GM12892 (cell line): ENCODE data around the gene CTDP1.

Experiments
- DNase-seq: peaks from one replicate; pipeline ENCODE4 v3.0.0; 2011; ENCODE audit not compliant: insufficient read length
- FAIRE-seq: peaks from 2 replicates; lab custom pipeline; 2011; peaks lifted over from hg19 to GRCh38; lab: Jason Lieb, UNC
- POLR2A ChIP-seq: IDR thresholded peaks from 2 replicates; pipeline ENCODE4 v1.6.1; 2011; ENCODE audit warnings: low read depth, low read length, control low read depth
- POLR2AphosphoS5 ChIP-seq: IDR thresholded peaks from 2 replicates; pipeline ENCODE4 v1.6.1; 2011; ENCODE audit warnings: low read depth, low read length, control low read depth
- TAF1 ChIP-seq: IDR thresholded peaks from 2 replicates; pipeline ENCODE4 v1.6.1; 2011; ENCODE audit warnings: low read depth, mild to moderate bottlenecking, control low read depth, low read length, borderline replicate concordance

CTDP1 gene

DNA sequence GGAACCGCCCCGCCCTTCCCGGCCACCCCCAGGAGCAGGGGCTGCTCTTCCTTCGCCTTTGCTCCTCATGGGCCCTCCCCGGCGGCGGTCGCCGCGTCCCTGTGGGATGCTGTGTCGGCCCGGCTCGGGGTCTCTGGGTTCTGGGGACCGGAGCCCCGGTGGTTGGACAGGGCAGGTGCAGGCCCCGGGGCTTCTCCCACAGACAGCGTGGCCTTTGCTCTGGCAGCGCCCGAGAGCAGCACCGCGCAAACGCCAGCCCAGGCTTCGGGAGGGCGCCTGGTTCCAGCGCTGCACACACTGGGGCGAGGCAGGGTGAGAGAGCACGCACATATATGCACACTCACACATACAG is 109.1 kb downstream of the CTDP1 start:
- DNase-seq (no peak), FAIRE-seq (no peak)
- TF ChIP-seq POLR2A (no peak), TAF1 (no peak), POLR2AphosphoS5 (no peak)

DNA sequence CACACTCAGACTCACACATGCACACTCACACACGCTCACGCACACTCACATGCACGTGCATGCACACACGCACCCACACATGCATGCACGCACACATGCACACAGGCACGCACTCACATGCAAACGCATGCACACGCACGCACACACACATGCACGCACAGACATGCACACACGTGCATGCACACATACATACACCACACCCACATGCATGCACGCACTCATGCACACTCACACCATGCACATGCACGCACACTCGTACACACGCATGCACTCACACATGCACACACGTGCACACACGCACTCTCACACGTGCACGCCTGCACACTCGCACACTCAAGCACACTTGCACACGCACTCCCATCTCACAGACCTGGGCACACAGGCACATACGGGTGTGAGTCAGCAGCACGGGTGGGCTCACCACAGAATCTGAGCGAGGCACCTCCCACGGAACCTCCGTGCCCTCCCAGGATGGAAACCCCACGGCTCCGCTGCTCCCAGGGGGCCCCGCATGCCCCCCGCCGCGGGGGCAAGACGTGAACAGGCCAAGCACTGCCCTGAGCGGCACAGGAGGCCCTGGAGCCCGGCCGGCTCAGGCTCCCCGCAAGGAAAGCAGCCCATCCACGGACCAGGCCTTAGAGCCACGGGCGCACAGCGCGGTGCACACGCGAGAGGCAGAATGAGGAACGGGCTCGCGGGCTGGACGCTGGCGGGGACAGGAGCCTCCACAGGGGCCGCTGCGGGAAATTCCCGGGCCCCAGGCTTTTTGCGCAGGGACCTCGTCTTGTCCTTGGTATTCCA is 109.7 kb downstream of the CTDP1 start:
- no peak for TF ChIP-seq POLR2A
- TF ChIP-seq TAF1 = no peak
- TF ChIP-seq POLR2AphosphoS5 = no peak
- no peak for FAIRE-seq
- DNase-seq = no peak

DNA sequence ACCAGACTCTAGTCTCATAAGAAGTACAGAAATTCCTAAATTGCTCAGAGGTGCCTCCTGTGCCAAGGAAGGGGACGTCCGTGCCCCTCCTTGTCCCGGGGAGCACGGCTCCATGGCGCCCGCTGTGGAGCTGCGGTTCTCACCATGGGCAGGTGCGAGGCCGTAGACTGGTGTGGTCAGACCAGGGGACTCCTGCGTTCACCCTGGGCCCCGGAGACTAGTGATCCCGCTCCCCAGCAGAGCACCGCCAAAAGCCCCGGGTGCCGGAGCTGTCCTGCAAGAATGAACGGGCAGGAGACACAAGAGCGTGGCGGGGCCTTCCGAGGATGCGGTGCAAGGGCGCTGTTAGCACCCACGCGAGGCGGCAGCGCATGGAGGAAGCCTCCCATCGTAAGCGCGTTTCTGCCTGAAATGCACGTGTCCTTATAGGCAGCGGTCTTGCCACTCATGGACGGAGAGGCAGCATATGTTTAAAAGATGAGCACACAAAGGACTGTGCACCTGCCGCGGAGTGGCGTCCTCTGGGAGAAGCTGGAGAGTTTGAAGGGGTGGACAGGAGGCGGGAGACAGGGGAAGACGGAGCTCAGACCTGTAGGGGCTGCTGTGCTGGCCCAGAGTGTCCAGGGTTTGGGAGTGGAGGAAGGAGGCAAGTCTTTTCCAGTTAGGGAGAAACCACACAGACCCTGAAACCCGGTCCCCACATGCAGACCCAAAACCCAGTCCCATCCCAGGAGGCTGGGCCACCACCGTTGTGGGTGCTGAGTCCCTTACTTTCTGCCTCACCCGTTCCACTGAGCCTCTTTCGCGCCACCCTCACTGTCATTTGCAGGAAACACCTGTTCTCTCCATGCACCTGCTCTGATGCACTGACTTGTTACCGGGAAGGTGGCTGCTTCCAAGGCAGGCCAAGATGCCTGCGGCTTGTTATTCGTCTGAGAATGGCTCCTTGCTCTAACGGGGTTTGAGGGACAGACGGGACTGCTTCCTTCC is 110.6 kb downstream of the CTDP1 start:
- no peak for TF ChIP-seq POLR2AphosphoS5
- no peak for TF ChIP-seq POLR2A
- TF ChIP-seq TAF1 = no peak
- DNase-seq (no peak), FAIRE-seq (no peak)

GRCh38 chr18:79790996-79791972 is 111.7 kb downstream of the CTDP1 start:
- TF ChIP-seq POLR2AphosphoS5 (no peak), POLR2A (no peak), TAF1 (no peak)
- no peak for DNase-seq
- FAIRE-seq = no peak

DNA sequence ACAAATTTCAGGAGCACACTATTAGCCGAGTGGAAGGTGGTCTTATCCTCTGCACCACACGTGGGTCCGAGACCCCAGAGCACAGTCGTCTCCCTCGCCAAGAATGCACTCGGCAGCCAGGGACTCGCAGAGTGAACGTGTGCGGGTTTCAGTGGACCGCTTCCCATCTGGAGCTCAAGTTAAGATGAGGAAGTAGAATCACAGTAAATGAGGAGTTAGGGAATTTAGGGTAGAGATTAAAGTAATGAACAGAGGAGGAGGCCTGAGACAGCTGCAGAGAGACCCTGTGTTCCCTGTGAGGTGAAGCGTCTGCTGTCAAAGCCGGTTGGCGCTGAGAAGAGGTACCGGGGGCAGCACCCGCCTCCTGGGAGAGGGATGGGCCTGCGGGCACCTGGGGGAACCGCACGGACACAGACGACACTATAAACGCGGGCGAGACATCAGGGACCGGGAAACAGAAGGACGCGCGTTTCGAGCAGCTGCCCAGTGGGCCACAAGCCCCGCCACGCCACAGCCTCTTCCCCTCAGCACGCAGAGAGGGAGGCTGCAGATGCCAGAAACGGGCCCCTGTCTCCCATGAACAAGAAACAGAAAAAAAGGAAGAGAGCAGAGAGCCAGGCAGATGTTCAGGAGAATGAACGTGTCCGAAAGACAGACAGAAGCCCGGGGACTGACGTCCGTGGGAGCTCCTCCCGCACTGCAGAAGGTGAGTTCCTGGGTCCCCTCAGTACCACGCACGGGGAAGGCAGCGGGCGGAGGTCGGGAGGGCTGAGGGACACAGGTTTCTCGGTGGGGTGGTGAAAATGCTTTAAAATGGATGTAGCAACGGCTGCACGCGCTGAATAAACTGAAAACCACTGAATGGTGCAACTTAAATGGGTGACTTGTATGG is 112.7 kb downstream of the CTDP1 start:
- TF ChIP-seq POLR2A = no peak
- no peak for TF ChIP-seq POLR2AphosphoS5
- TF ChIP-seq TAF1 = no peak
- DNase-seq (no peak), FAIRE-seq (no peak)

DNA sequence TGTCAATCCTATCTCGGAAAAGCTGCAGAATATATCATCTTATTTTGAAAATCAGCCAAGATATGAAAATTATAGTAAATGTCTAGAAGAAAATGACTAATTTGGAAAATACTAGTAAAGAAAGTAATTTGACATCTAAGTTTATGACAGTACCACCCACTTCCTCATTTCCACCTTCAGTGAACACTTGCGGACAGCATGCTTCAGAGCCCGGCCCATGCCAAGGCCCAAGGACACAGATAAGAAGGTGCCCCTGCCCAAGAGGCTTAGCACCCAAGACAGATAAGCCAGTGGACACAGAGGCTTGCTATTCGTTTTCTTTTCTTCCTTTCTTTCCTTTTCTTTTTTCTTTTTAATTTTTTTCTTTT is 113.4 kb downstream of the CTDP1 start:
- no peak for FAIRE-seq
- TF ChIP-seq POLR2A (no peak), TAF1 (no peak), POLR2AphosphoS5 (no peak)
- no peak for DNase-seq

DNA sequence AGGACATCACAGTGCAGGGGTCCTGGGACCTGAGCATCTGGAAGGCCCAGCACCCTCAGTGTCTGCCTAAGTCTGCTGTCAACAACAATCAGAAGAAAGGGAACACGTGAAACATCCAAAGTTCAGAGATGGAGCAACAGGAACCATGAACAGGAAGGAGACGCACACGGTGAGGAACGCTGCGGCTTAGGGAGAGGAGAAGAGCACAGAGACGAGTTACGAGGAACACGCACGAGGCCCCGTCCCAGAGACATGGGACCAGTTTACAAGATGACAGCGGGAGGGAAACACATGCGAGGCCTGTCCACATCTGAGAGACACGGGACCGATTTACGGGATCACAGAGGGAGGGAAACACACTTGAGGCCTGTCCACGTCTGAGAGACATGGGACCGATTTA is 115.2 kb downstream of the CTDP1 start:
- FAIRE-seq = no peak

GRCh38 chr18:79795446-79795845 is 115.8 kb downstream of the CTDP1 start:
- TF ChIP-seq POLR2A (no peak), POLR2AphosphoS5 (no peak), TAF1 (no peak)
- FAIRE-seq (no peak), DNase-seq (no peak)

More for the DNA sequence above, 115.2 kb downstream of the CTDP1 start:
- TF ChIP-seq TAF1 (no peak), POLR2A (no peak), POLR2AphosphoS5 (no peak)
- DNase-seq = no peak

DNA sequence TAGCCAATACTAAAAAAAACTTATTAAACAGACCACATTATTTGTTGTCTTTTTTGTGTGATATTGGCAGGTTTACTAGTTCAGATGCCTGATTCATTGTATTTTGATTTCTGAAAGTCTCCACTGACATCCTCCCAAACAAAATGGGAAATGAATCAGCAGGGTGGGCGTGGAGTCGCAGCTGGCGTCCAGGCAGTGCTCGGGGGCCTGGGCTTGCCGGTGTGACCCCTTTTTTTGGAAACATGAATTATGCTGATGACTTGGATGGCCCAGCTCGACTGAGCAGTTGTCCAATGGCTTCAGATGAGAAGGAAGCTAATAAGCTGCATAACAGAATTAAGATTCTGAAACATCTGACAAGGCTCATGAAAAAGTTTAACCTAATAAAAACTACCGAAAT is 116.4 kb downstream of the CTDP1 start:
- no peak for TF ChIP-seq POLR2AphosphoS5
- no peak for TF ChIP-seq POLR2A
- no peak for TF ChIP-seq TAF1

More for the DNA sequence above, 116.4 kb downstream of the CTDP1 start:
- DNase-seq (no peak), FAIRE-seq (no peak)
